NCI-H2196 (cell line): ENCODE results near the gene LRP5.
"Not testable (repeated sequence)": the region's sequence is repeated elsewhere in the genome, so short reads cannot be mapped to it uniquely, and the experiment has no call there.

Experiments
- DNase-seq: peaks from one replicate; lab custom pipeline; 2025; ENCODE audit not compliant: unreplicated experiment; lab: John Stamatoyannopoulos, UW

LRP5 gene

DNA sequence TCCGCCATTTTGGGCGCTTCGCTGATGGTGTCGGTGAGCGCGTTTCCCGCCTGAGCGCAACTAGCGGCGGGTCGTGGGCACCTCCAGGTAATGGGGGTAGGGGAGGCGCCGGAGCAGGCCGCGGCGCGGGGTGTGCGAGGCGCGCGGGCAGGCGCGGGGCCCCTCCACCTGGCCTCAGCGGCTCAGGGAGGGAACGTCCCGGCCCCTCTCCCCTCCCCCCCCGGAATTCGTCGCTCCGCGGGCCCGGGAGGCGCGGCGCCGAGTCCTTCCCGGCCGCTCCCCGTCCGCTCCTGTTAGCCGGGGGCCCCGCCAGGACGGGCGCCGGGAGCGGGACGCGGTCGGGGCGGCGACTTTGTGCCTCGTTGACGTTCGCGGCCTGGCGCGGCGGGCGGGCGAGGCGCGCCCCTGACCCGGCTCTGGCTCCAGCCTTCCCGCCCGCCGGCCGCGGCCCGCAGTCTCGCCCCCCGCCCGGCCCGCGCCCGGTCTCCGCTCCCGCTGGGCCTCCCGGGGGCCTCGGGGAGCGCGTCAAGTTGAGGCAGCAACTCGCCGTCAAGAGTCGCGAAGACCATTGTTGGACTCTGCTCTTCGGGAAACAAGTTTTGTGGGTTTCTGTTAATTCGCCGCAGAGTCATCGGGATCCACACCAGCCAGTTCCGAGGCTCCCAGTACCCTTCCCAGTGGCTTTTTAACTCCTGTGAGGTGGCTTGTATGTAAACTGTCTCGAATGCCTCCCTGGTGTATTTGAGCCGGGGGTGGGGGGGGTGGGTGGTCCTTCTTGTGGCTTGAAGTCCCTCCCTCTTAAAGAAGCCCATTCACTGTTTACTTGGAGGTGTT lies 148.6 kb downstream of the LRP5 start, which contains the start of gene PPP6R3:
Gene PPP6R3 (plus strand): TSS at position 12 of the 834 bp plus-strand sequence. CDS start 76,913 bp downstream, outside the sequence.
- no peak for DNase-seq

DNA sequence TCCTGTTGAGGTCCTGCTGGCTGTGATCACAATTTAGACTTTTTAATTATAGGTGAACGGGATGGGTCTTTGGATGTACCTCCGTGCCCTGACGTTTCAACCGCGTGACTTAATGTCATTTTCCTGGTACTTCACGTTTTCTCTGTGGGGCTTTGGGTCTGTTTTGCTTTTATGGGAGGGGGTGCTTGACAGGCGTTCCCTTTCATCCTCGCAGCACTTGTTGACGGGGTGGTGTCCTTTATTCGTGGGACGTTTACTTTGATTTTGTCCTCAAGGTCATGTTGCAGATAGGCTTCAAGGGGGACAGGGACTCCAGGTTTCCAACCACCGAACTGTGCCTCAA lies 149.2 kb downstream of the LRP5 start:
- DNase-seq: no peak

DNA sequence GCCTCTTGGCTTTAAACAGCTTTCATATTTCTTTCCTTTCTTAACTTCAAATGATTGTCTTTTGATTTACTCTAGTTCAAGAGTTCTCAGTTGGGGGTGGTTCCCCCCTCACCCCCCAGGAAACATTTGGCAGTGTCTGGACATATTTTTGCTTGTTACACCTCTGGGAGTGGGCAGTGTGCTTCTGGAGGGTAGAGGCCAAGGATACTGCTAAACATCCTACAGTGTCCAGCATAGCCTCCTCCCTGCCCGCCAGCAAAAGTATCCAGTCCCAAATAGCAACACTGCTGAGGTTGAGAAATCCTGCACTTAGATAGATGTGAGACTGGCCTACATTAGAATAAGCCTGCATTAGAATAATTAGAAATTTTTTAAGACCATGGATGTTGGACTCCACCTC lies 151.3 kb downstream of the LRP5 start:
- DNase-seq: no peak

DNA sequence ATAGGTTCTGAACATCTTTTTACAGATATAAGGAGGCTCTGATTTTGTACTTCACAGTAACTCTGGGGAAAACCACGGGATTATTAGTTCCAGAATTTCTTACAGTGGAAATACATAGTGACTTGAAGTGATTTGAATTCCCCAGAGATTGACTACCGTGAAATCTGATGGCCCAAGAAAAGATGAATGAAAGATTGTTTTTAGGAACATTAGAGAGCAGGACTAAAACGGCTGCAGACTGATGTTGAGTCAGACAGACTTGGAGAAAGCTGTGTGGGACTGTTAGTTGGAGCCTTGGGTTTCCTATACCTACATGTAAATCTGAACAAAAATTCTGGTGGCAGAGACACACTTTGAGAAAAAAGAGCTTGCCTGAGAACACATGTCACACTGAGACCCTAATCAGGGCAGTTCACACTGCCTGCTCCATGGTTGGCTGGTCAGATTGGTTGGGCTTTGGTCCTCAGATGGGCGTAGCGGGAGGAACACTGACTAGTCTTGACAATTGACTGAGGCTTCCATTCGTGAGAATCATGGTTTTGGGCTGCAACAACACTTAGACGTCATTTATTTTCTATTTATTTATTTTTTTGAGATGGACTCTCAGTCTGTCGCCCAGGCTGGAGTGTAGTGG lies 154.9 kb downstream of the LRP5 start:
- no peak for DNase-seq

DNA sequence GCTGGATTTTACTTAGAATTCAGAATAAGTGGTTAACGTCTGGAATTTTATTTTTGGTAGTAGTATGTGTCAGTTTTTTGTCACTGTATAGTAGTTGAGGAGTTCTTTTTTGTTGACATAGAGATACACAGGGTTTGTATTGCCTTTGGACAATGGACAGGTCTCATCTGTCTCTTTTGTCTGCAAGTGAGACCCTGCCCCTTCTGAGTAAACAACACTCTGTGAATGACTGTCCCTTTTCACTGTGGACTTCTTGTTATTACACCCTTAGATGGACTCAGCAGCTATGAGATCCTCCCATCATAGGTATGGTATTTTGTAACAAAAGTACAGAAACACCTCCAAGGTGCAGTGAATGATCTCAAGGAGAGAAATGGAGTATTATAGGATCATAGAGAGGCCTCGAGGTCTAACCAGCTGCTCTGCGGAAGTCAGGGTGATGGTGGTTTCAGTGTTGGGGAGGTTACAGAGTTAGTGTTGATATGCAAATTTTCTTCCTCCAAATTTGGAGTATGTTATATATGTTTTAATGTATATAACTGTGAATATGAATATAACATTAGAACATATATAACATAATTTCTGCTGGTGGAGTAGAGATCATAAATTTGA lies 155.9 kb downstream of the LRP5 start:
- DNase-seq: no peak

DNA sequence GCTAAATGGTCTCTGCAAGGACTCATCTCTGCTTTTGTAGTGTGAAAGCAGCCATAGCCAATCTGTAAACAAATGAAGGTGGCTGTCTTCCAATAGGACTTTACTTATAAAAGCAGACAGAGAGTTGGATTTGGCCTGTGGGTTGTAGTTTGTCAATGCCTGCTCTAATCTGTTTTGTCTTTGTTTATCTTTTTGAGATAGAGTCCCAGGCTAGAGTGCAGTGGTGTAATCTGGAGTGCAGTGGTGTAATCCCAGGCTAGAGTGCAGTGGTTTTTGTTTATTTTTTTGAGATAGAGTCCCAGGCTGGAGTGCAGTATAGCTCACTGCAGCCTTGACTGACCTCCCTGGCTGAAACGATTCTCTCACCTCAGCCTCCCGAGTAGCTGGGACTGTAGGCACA lies 156.7 kb downstream of the LRP5 start:
- DNase-seq: no peak

DNA sequence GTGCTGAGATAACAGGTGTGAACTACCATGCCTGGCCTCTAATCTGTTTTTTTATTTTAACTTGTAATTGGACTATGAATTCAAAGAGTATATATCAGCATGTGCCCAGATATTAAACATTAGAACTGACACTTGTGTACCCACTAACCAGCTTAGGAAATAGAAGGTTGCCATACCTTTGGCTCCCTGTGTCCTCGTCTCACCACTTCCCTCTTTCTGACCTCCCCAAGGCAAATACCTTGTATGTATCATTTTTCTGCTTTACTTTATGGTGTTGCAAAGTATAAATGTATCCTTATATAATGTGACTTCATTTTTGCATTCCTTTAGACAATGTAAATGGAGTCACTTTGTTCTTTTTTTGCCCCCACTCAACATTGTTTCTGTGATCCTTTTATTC lies 157.3 kb downstream of the LRP5 start:
- no peak for DNase-seq

- DNase-seq: no peak
Observed at GRCh38 chr11:68470304-68470811, 158.0 kb downstream of the LRP5 start.

GRCh38 chr11:68471360-68472340 lies 159.3 kb downstream of the LRP5 start:
- no peak for DNase-seq

GRCh38 chr11:68472778-68473177 lies 160.4 kb downstream of the LRP5 start:
- no peak for DNase-seq

GRCh38 chr11:68473693-68474092 lies 161.3 kb downstream of the LRP5 start:
- no peak for DNase-seq

- DNase-seq: not testable (repeated sequence)
Observed at GRCh38 chr11:68475626-68476025, 163.2 kb downstream of the LRP5 start.

DNA sequence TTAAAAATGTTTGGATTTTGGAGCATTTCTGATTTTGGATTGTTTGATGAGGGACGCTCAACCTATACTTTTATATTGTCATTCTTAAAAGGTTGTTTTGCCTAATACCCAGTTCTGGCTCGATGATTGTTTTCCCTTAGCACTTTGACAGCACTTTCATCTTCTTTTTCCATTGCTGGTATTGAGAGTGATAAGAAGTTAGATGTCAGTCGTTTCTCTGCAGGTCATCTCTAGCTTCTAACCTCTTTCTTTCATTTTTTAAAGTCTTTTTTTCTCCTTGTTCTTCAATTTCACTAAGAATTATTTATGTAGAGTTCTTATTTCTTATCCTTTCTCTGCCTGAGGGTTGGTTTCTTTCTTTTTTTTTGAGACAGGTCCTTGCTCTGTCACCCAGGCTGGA lies 167.0 kb downstream of the LRP5 start:
- DNase-seq: no peak

DNA sequence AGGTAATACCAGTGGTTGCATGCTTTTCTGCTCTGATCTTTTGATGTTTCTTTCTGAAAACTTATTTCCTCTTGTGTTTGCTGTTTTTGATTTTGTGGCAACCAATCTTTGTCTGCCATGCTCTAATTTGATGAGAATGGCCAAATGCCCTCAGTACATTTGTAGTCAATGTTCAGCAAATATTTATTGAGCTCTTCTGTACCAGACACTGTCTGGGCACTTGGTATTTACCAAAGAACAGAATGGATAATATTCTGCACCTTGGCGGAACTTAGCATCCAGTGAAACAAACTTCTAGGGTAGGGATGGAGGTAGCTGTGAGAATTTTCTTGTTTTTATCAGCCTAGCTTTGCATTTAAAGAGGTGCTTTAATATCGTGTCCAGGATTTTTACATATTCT lies 167.8 kb downstream of the LRP5 start:
- DNase-seq: no peak

GRCh38 chr11:68480852-68481510 lies 168.6 kb downstream of the LRP5 start:
- no peak for DNase-seq

DNA sequence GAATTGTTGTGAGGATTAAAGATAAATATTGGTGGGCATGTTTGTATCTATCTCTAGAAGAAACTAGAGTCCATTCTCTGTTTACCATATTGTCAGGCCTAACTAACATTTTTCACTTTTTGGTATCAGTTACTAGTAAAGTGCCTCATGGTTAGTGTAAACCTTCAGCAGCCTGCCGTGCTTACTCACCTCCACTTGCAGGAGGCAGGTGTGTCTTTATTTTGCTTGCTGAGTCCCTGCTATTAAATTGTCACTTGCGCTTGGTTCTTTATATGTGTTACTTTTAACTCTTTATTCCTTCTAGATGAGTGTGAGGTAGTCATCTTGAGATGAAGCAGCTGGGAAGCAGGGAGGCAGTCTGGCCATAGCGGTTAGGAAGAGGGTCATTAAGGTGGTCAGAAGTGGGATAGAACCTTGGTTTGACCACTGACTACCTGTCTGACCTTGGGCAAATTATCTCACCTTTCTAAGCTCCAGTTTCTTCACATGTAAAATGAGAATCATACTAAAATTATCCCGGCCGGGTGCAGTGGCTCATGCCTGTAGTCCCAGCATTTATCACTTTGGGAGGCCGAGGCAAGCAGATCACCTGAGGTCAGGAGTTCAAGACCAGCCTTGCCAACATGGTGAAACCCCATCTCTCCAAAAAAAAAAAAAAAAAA lies 169.3 kb downstream of the LRP5 start:
- no peak for DNase-seq

DNA sequence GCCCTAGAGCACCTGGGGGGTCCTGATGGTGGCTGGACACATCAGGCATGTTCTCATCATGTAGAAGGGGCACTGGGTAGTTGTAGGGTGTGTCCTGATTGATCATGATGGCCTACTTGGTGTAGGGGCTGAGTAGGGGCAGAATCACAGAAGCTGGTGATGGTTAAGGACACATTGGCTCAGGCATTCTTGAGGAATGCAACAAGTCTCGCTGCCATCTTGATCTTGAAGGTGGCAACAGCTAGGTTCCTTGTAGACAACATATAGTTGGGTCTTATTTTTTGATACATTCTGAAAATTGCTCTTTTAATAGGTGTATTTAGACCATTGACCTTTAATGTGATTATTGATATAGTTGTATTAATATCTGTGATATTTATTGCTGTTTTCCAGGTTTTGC lies 176.2 kb downstream of the LRP5 start:
- no peak for DNase-seq

GRCh38 chr11:68495220-68495729 lies 182.9 kb downstream of the LRP5 start:
- DNase-seq: no peak

DNA sequence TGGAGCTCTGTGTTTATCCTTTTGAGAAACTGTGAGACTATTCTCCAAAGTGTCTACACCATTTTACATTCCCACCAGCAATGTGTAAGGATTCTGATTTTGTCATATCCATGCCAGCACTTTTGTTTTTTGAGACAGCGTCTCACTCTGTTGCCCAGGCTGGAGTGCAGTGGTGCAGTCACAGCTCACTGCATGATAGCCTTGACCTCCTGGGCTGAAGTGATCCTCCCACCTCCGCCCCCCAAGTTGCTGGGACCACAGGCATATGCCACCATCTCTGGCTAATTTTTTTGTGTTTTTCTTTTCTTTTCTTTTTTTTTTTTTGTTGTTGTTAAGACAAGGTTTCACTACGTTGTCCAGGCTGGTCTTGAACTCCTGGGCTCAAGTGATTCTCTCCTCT lies 183.5 kb downstream of the LRP5 start:
- no peak for DNase-seq

DNA sequence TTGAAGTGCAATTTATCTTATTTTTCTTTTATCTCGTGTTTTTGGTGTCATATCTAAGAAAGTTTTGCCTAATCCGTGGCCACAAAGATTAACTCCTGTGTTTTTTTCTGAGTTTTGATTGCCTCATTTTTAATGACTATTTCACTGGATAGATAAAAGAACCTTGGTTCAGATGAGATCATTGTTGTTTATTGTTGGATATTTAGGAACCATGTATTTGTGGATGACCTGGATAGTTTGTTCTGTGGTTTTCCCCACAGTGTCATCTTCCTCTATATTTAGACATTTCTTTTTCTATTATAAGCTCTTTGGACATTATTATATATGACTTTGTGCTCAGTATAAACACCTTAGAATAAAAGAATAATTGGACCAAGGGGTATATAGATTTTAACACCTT lies 185.4 kb downstream of the LRP5 start:
- no peak for DNase-seq
